SK-N-DZ (cell line): ENCODE measurements around the gene TBXAS1.

ENCODE experiments used
- DNase-seq: peaks from one replicate; pipeline ENCODE4 v3.0.0-alpha.2; 2015; ENCODE audit warnings: low spot score

TBXAS1 gene

GRCh38 chr7:139999516-139999915, 170.5 kb downstream of the TBXAS1 start:
- no peak for DNase-seq

GRCh38 chr7:140000666-140001268, 171.7 kb downstream of the TBXAS1 start:
- DNase-seq = no peak

GRCh38 chr7:140003913-140004382, 174.9 kb downstream of the TBXAS1 start:
- peak; percentile 60 for DNase-seq

- no peak for DNase-seq
Observed at GRCh38 chr7:140004672-140005071, 175.6 kb downstream of the TBXAS1 start.

GRCh38 chr7:140005341-140005740, 176.3 kb downstream of the TBXAS1 start:
- DNase-seq = no peak

- peak; percentile 64 for DNase-seq
Observed at GRCh38 chr7:140005754-140006503, 176.9 kb downstream of the TBXAS1 start.

- DNase-seq = no peak
Observed at GRCh38 chr7:140006600-140006999, 177.5 kb downstream of the TBXAS1 start.

- no peak for DNase-seq
Observed at GRCh38 chr7:140007051-140007690, 178.1 kb downstream of the TBXAS1 start.

- no peak for DNase-seq
Observed at GRCh38 chr7:140008755-140009610, 179.9 kb downstream of the TBXAS1 start.

GRCh38 chr7:140009735-140010134, 180.7 kb downstream of the TBXAS1 start:
- DNase-seq = no peak

- peak; percentile 90 for DNase-seq
Observed at GRCh38 chr7:140010194-140010895, 181.3 kb downstream of the TBXAS1 start.

GRCh38 chr7:140013676-140014075, 184.6 kb downstream of the TBXAS1 start:
- no peak for DNase-seq

- DNase-seq = no peak
Observed at GRCh38 chr7:140014123-140014522, 185.1 kb downstream of the TBXAS1 start.

- DNase-seq = no peak
Observed at GRCh38 chr7:140015471-140015970, 186.5 kb downstream of the TBXAS1 start.

GRCh38 chr7:140016540-140016939, 187.5 kb downstream of the TBXAS1 start:
- DNase-seq = no peak

GRCh38 chr7:140017034-140017433, 188.0 kb downstream of the TBXAS1 start:
- DNase-seq = no peak

GRCh38 chr7:140017543-140017942, 188.5 kb downstream of the TBXAS1 start:
- DNase-seq = no peak

GRCh38 chr7:140018125-140019043, 189.3 kb downstream of the TBXAS1 start:
- no peak for DNase-seq

- no peak for DNase-seq
Observed at GRCh38 chr7:140019172-140019571, 190.1 kb downstream of the TBXAS1 start.

- no peak for DNase-seq
Observed at GRCh38 chr7:140019606-140020005, 190.5 kb downstream of the TBXAS1 start.
